ENCODE measurements around the gene EXPH5.

EXPH5 gene

DNA sequence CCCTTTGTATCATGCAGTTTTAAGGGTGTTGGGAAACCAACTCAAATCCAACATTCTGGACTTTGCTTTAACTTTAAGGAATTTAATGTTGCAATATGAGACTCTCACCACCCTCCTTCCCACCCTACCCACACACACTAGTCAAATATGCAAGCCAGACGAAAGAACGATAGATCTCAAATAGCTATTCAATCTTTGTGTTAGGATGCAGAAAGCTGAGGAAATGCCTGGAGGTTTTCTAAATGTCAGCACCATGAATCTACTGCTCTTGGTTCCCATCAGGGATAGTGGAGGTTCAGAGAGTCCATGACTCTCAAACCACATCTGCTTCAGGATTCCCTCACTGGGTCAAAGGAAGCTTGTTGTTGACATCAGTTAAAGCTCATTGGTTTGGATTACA lies 33.7 kb downstream of the EXPH5 start:
- DNase-seq = no peak

DNA sequence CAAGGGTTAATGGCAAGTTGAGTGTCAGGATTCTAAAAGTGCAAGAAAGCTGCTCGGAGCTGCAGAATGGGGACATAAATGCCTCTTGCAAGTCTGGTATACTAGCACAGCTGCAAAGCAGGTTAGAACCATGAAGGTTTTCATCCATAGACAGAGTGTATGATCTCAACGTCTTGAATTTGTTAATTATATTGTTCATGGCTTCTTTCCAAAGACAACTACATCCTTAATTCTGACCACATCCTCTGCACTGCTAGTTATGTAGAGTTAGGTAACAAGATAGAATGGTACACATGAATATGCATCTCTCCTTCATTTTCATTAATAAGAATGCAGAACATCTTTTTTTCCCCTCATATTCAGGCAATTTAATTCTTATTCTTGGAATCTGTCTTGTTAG lies 34.2 kb downstream of the EXPH5 start:
- DNase-seq = no peak

DNA sequence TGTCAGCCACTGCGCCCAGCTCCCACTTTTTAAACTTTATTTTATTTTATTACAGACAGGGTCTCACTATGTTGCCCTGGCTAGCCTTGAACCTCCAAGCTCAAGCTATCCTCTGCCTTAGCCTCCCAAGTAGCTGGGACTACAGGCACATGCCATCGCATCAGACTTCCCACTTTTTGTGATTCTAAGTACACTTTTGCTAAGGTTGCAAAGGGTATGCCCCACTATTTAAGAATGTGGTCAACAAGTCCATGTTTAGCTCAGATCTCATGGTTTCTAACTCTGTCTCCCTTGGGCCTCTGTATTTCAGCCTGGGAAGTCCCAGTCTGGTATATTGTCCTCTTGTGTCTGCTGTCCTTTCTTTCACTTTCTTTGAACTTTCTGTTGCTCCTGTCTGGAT lies 35.3 kb downstream of the EXPH5 start:
- DNase-seq = no peak

DNA sequence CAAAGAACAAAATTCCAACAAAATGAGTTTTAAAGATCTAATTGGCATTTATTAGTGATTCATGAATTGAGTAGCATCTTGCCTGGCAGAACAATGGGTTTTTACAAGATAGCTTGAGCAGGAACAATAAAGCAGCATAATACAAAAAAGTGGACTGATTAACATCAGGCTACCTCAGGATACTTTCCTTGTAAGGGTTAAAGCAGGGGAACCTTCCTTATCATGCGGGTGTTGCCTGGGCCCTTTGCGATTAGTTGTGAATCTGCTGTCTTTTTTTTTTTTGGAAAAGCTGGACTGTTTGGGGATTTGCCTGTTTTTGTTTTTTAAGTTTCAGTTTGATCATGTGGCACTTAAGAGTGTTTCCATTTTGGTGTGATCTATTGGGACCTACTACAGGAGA lies 37.5 kb downstream of the EXPH5 start:
- no peak for DNase-seq

DNA sequence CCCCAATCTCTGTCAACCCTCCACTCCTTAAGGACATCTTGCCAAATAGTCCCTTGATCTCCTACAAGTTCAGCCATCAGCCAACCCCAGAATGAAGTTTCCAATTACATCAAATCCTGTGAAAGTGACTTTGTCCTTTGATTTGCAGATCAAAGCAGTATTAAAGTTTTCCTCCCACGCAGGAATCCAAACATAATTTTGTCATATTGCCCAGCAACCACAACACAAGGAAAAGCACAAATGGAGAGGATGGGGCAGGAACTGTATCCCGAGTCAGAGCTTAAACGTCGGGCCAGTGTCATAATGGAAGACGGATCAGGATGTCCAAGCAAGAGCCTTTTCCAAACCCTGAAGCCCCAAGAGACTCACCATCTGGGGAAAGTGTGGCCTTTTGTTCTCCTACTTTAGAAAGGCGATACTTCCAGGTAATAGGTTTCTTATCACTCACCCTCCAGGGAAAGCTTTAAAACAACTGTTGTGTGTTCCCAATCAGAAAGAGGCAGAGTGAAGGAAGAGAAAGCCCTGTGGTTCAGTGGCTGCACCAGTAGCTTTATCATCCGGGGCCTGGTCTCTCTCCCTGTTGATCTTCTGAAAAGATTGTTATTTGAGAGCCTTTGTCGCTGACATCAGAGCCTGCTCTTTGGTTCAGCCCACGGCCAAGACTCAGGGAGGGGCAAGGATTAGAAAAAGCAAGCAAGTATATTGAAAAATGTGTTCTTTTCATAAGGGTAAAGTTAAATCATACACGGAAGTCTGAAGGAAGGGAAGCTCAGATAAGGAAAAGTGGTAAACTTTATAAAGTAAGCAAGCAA lies 41.7 kb downstream of the EXPH5 start:
- no peak for DNase-seq

DNA sequence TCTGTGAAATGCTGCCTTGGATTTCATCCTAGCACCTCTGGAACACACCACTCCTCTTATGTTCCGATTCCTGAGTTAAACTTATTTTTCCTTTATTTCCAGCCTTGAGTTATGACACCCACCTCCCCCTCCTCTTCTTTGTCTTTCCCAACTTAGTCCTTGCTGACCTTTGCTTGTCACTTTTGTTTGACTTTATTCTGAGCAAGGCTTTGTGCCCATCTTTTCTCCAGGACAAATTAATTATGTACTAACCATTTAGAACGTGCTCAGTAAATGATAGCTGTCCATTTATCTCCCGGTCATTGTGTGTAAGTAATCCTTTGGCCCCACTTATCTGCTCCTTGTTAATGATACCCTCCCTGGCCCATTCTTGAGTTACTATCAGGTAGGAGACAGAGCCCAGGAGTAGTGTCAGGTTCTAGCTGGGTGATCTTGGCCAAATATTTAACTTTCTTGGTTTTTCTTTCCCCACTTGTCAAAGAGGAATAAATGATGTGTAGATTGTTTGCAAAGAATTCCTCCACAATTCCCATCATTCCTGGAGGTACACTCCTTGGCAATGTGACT lies 44.2 kb downstream of the EXPH5 start:
- DNase-seq = no peak

DNA sequence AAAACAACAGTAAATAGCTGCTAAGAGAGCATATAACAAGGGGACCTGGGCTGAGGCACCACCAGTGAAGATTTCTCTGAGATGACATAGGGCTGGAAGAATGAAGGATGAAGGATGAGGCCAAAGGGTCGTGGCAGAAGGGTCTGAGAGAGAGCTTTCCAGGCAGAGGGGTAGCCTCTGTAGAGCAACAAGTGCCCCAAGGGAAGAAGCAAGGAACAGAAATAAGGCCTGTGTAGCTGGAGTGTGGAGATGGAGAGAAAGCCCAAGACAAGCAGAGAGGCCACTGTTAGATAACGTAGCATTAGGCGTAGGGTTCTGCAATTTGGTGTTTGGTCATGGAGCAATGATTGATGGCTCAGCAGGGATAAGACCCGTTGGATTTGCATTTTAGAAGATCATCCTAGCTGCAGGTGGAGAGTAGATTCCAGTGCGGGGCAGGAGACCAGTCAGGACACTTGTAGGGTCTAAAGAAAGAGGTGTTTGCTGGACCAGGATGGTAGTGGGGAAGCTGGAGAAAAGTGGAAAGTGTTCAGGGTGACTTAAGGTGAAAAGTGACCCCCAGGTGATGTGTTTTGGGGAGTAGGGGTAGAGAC lies 47.6 kb downstream of the EXPH5 start:
- DNase-seq = no peak

DNA sequence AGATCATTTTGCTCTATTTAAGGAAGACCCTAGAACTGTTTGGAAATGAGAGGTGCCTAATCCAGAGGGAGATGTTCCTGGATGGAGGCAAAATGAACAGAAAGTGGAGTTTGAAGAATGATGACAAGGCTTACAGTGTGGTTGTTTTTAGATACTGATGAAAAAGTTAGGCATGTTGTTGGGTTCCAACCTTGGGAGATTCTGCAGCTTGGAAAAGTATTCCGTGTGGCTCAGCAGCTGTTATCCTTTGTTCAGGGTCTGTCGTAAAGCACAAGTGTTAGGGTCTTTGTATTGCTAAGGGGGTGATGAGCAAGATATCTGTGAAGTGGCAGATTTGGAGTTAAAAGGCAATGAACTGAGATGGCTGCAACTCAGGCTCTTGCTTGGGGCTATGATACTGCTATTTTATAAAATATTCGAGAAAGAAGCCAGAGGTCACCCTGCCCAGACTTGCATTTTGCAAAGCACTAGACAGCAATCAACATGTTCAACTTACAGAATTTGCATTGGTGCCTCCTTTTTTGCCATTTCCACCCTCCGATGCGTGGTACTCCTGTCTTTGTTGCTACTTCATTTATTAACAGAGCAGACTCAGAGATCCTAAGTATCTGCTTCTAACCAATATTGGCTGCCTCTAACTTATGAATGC lies 50.1 kb downstream of the EXPH5 start:
- no peak for DNase-seq

DNA sequence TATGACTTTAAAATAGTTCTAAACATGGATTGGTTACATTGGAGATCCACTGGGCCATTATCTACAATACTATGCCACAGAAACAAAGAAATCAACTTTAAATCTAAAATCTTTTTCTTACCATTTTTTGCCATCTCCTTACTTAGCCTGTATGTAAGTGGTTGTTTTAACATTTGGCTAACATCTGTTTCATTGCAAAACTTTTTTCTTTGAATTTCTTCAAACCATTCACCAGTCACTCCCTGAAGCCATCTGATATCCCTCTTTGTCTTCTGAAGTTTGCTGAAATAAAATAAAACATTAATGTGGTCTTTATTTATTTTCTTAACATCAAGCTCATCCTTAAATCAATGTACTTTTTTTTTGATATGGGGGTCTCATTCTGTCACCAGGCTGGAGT lies 52.0 kb downstream of the EXPH5 start:
- no peak for DNase-seq

DNA sequence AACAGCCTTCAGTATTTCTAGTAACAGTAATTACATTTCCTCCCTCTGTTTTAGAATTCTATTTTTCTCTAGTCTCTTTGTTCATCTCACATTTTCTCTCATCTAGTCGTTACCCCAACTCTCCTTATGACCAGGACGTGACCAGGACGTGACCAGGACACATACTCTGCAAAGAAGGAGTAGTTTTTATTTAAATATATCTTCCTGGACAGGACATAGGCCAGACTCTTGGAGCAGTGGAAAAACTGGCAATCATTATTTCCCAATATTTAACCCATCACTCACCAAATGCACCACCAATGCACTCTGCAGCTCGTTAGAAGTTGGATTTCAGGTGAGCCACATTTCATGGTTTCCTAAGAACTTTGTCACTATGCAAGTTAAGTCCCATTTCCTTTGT lies 55.1 kb downstream of the EXPH5 start:
- DNase-seq = no peak

DNA sequence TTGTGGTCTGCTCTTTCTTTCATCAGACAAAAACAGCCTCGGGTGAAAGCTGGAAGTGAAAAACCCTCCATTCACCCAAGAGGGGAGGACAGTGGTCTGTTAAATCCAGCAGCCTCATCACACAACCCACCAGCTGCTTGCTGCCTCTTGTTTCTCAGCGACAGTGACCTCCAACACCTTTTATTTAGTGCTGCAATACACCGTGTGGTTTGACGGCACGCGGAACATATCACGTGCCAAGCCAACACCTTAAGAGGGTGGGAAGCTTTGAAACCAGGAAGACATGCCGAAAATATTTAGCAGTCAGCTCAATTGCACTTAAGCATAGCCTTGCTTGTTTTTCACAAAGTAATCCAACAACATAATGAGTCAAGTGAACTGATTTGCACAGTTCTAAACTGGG lies 55.5 kb downstream of the EXPH5 start:
- no peak for DNase-seq

DNA sequence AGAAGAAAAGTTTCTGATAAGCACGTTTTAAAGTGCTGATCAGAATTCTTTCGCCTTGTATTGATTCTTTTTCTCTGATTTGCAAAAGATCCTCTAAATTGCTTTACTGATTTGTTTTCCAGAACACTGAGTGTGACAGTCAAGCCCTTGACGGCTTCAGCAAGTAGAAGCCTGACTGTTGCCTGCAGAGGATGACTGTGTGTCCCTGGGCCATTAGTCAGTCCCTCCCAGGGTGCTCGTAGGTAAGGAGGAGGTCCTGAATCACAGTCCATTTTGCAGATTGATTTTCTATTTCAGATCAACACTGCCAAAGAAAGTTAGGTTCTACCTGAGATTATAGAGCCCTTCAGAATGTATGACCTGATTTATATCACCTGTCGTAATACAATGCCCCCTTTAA lies 56.8 kb downstream of the EXPH5 start:
- no peak for DNase-seq

DNA sequence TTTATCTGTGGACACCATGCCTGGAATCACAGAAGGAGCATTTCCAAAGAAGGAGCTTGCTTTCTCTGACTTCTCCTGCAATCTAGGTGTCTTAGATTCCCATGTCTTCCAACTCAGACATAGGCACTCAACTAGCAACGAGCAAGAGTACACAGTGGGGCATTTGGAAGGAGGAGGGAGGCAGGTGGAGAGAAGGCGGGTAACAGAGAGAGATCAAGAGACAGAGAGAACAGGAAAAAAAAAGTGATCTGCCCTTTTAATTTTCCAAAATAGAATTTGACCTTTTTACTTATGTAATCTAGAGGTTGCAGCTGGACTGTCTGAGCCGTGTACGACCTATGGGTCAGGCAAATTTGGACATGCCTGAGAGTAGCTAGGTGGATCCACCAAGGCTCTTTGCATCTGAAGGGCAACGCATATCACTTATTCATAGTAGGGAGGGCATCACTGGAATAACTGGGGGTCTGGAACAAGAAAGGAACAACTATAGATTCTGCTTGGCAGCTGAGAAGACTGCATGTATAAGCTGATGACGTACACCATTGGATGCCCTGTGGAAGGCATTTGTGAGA lies 58.1 kb downstream of the EXPH5 start:
- DNase-seq = no peak

DNA sequence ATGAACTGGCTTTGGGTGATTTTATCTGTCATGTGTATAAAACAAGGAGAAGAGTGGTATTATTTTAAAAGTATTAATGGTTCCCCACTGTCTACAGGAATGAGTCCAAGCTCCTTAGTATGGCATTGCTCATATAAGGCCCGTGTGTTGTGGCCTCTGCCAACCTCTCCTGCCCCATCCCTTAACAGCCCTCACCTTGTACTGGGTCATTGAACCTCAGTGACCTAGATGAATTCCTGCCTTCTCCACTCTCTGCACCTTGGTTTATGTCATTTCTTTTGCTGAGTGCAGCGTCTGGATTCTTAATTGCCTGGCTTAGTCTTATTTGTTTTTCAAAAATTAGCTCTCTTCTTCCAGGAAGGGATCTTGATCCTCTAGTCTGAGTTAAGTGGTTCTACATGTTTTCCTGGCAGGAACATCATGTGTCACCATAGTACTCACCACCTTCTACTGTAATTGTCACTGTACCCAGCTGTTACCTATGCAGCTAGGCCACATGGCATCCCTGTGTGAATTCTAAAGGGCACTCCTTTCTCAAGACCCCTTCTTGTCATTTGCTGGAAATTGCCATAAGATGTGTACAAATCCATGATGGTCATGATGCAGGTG lies 59.2 kb downstream of the EXPH5 start:
- DNase-seq = no peak

DNA sequence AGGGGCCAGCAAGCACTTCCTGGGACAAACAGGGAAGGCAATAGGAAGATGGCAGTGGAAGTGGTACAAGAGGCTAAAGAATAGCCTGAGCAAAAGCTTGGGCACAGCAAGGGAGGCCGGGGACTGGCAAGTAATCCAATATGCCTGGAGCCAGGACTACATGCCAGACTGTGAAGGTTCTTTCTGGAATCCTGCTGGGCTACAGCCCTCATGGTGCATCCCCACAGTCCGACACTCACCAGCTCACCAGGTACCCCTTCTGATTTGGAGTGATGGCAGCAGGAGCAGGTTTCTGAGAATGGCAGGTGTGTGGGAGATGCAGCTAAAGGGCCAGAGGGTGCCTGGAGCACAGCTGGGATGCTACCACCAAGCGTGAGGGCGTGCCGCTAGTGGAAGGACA lies 63.1 kb downstream of the EXPH5 start:
- DNase-seq = no peak

DNA sequence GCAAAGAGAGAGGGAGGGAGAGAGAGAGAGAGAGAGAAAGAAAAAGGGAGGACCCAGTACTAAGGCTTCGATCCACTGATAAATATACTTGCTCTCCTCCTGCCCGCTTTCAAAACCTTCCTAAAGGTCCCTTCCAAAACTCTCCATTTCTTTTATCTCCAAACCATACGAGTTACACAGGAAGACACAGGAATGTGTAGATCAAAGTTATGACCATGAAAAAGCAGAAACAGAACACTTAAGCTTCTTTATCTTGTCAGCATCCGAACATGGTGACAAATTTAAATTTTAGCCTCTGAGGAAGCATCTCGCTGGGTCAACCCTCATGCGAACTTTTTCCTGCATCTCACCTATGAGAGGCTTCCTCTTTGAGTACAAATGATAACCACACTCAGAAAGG lies 66.2 kb downstream of the EXPH5 start:
- DNase-seq = no peak

DNA sequence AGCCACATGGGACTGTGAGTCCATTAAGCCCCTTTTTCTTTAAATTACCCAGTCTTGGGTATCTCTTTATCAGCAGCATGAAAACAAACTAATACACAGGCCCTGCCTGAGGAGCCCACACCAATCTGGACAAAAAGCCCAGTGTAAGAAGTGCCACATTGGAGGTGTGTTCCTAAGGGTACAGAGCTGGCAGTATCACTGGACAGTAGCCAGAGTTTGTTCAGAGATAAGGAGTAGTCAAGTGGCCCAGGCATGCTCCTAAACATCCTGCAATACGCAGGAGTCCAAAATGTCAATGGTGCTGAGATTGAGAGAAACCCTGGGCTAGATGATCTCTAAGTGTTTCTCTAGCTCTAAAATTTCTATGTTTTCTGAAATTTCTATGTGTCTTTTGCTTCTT lies 68.4 kb downstream of the EXPH5 start:
- no peak for DNase-seq

DNA sequence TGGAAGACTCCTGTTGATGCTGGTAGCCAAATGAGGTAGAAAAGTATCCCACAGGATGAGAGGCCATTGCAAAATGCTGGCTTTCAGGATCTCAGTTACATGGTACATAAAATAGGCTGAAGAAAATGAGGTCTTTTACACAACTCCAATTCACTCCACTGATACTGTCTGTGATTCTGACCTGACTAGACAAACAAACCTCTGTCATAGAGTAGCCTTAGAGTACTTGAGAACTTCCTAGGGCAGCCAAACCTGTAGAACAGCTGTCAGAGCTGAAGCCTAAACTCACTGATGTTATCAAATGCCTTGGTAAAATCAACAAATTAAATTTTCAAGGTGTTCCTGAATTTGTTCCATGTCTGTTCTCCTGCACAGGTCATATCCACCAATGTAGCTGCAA lies 69.1 kb downstream of the EXPH5 start:
- no peak for DNase-seq

DNA sequence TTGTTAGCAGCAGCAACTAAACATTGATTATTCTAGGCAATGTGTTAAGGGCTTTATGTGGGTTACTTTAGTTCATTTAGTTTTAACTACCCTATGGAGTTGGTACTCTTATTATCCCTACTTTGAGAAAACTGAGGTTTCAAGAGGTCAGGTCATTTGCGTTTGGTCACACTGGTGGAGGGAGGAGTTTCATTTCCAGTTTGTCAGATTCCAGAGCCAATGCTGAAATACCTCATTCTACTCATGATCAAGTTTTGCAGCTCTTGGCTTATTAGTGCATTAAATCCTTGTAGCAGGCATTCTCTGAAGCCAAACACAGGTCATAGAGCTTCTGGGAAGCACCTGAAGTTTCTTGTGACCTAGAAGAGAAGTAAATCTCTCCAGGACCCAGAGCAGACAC lies 71.2 kb downstream of the EXPH5 start:
- DNase-seq = no peak

DNA sequence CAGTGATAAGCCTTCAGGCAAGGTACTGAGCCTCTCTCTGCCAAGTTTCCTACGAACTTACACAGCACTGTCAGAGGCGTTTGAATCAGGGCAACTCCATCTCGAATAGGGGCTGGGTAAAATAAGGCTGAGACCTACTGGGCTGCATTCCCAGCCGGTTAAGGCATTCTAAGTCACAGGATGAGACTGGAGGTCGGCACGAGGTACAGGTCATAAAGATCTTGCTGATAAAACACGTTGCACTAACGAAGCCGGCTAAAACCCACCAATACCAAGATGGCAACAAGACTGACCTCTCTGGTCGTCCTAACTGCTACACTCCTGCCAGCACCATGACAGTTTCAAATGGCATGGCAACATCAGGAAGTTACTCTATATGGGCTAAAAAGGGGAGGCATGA lies 75.0 kb downstream of the EXPH5 start:
- DNase-seq = no peak

DNA sequence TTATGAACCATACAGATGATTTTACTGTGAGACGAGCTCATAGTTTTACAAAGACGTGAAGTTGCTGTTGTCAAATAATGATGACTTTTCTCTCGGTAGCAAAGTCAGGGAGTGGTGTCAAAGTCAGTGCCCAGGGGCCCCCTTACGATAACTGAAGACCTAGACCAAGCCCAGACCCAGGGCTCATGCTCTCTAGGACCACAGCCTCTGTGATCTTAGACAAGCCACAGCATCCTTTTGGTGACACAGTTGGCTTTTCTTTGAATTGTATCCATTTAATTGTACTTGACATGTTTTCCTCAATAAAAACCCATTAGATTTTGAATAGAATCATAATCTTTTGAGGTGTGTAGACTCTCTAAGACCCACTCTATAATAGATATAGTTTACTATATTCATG lies 77.4 kb downstream of the EXPH5 start:
- no peak for DNase-seq

DNA sequence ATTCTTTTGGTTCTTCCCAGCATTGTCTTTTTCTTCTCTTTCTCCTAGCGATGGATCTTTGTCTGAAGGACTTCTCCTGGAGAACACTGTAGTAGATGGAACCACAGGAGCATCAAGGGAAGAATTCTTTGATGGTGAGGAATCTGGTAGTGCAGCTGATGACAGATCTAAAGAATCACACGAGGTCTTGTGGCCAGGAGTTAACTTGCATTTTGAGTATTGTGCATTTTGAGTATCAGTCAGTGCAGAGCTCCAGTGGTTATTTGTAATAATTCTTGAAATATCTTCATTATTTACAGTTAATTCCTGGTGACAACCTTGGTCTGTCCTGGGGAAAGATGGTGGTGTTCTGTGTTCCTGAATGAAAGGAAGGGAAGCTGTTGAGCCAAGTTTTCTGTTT lies 80.9 kb downstream of the EXPH5 start:
- DNase-seq = no peak

DNA sequence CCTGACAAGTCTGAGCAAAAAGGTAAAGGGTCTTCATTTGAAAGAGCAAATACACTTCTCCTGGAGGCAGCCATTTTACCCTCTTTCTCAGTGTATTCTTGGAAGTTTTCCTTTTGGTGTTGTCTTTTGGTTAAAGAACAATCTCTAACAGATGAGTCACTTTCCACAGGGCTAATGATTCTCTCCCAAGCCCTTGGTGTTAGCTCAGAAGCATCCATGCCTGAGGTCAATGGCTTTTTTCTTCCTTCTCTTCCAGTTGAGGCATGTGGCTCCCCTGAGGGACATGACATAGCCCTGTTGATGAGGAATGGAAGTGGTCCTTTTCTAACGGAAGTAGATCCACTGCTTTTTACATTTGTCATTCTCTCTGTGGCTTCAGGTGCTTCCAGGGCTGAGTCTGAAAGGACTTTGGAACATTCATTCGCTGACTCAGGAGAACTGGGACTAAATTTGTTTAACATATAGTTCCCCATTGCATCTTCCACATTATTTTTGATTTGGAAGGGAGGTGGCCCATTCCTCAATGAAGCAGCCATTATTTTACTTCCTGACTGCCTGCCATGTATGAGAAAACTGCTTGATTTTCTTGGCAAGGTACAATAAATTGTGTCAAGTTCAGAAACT lies 81.6 kb downstream of the EXPH5 start:
- DNase-seq = no peak

All from right hindlimb (tissue), 1 donor.